CD1c-positive myeloid dendritic cell (primary cell): ENCODE results near the gene ANAPC4.
"Not testable (repeated sequence)": the region's sequence is repeated elsewhere in the genome, so short reads cannot be mapped to it uniquely, and the experiment has no call there.

Experiments used
- DNase-seq: peaks from one replicate; pipeline ENCODE4 v3.0.0-alpha.2; 2016; ENCODE audit errors: extremely low spot score

Gene ANAPC4

GRCh38 chr4:25376754-25377571, at the start of gene ANAPC4:
Gene ANAPC4, plus strand, starts transcription at chr4:25377263. Its CDS starts 165 bp downstream, at chr4:25377428.
- DNase-seq: peak; percentile 96

- not testable (repeated sequence) for DNase-seq
Measured at GRCh38 chr4:25328463-25328862, 48.6 kb upstream of the ANAPC4 start.

- no peak for DNase-seq
Measured at GRCh38 chr4:25330335-25330734, 46.7 kb upstream of the ANAPC4 start.

GRCh38 chr4:25330905-25331808, 45.9 kb upstream of the ANAPC4 start:
- DNase-seq: no peak

- DNase-seq: no peak
Measured at GRCh38 chr4:25343671-25344070, 33.4 kb upstream of the ANAPC4 start.

GRCh38 chr4:25345744-25346143, 31.3 kb upstream of the ANAPC4 start:
- no peak for DNase-seq

- no peak for DNase-seq
Measured at GRCh38 chr4:25346913-25347312, 30.1 kb upstream of the ANAPC4 start.

GRCh38 chr4:25347473-25347872, 29.6 kb upstream of the ANAPC4 start:
- no peak for DNase-seq

GRCh38 chr4:25347971-25348370, 29.1 kb upstream of the ANAPC4 start:
- no peak for DNase-seq

GRCh38 chr4:25350561-25350960, 26.5 kb upstream of the ANAPC4 start:
- no peak for DNase-seq

GRCh38 chr4:25351777-25352416, 25.2 kb upstream of the ANAPC4 start:
- no peak for DNase-seq

- no peak for DNase-seq
Measured at GRCh38 chr4:25356068-25356467, 21.0 kb upstream of the ANAPC4 start.

- DNase-seq: no peak
Measured at GRCh38 chr4:25358515-25359275, 18.4 kb upstream of the ANAPC4 start.

GRCh38 chr4:25361253-25361652, 15.8 kb upstream of the ANAPC4 start:
- DNase-seq: no peak

- peak; percentile 41 for DNase-seq
Measured at GRCh38 chr4:25367004-25367621, 9.9 kb upstream of the ANAPC4 start.

GRCh38 chr4:25367877-25368276, 9.2 kb upstream of the ANAPC4 start:
- no peak for DNase-seq

GRCh38 chr4:25368315-25368714, 8.7 kb upstream of the ANAPC4 start:
- no peak for DNase-seq

- no peak for DNase-seq
Measured at GRCh38 chr4:25370242-25370641, 6.8 kb upstream of the ANAPC4 start.

GRCh38 chr4:25372549-25372948, 4.5 kb upstream of the ANAPC4 start:
- peak; percentile 9 for DNase-seq

- peak; percentile 6 for DNase-seq
Measured at GRCh38 chr4:25377572-25378436, 741 bp downstream of the ANAPC4 start.
